DND-41 (cell line): ENCODE measurements around the gene ADIRF.
"Not testable (repeated sequence)": the region's sequence is repeated elsewhere in the genome, so short reads cannot be mapped to it uniquely, and the experiment has no call there.

ENCODE experiments used
- ATAC-seq: fragments of 200-7000 bp; cut with Tn5 transposase; 3 replicates; pipeline ENCODE4 v1.9.1; 2021; ENCODE audit warnings: low read depth; ENCODE audit not compliant: insufficient read depth
- DNase-seq: peaks from one replicate; pipeline ENCODE4 v3.0.0-alpha.2; 2020
- H2AFZ ChIP-seq: 2 replicates; pipeline ENCODE4 v1.6.0; 2012; ENCODE audit warnings: low read depth, low read length
- H3K27ac ChIP-seq: 2 replicates; pipeline ENCODE4 v1.5.1; 2012; ENCODE audit warnings: low read length, inconsistent platforms
- H3K27me3 ChIP-seq: fragments of 200-600 bp; sonication (generic); 2 replicates; pipeline ENCODE4 v1.6.0; 2012; ENCODE audit warnings: low read length, mild to moderate bottlenecking, inconsistent platforms; ENCODE audit not compliant: insufficient read depth, poor library complexity
- H3K36me3 ChIP-seq: 2 replicates; pipeline ENCODE4 v1.5.1; 2012; ENCODE audit warnings: low read length, inconsistent platforms; ENCODE audit not compliant: insufficient read depth
- H3K4me1 ChIP-seq: 2 replicates; pipeline ENCODE4 v1.5.1; 2012; ENCODE audit warnings: mild to moderate bottlenecking, low read length; ENCODE audit not compliant: insufficient read depth
- H3K4me2 ChIP-seq: 2 replicates; pipeline ENCODE4 v1.6.0; 2012; ENCODE audit warnings: mild to moderate bottlenecking, moderate library complexity, low read length, inconsistent platforms; ENCODE audit not compliant: insufficient read depth
- H3K4me3 ChIP-seq, 2 experiments: fragments of 200-600 bp in 1 of 2; shearing (Covaris generic) in 1 of 2; 2 replicates each; pipeline ENCODE4 v1.5.1; 2012 to 2016; ENCODE audit warnings: inconsistent platforms in 2 of 2, low read length in 2 of 2, mild to moderate bottlenecking in 2 of 2, low read depth in 1 of 2, moderate library complexity in 1 of 2
- H3K79me2 ChIP-seq: 2 replicates; pipeline ENCODE4 v1.6.0; 2012; ENCODE audit warnings: low read length, inconsistent platforms; ENCODE audit not compliant: insufficient read depth
- H3K9ac ChIP-seq: 2 replicates; pipeline ENCODE4 v1.6.0; 2012; ENCODE audit warnings: low read depth, mild to moderate bottlenecking, inconsistent platforms, low read length, moderate library complexity
- H3K9me3 ChIP-seq: 2 replicates; pipeline ENCODE4 v1.5.1; 2012; ENCODE audit warnings: low read length, moderate library complexity, mild to moderate bottlenecking, inconsistent platforms; ENCODE audit not compliant: insufficient read depth, severe bottlenecking
- H4K20me1 ChIP-seq: 2 replicates; pipeline ENCODE4 v1.6.0; 2012; ENCODE audit warnings: low read length; ENCODE audit not compliant: insufficient read depth
- CTCF ChIP-seq: IDR thresholded peaks from 2 replicates; pipeline ENCODE4 v1.5.1; 2012; ENCODE audit warnings: borderline replicate concordance, low read length, moderate library complexity, mild to moderate bottlenecking; ENCODE audit not compliant: poor library complexity, severe bottlenecking; ENCODE audit errors: extremely low read depth
- EZH2 ChIP-seq: IDR thresholded peaks from 3 replicates; pipeline ENCODE4 v1.6.1; 2012; ENCODE audit warnings: borderline replicate concordance, low read depth, mild to moderate bottlenecking, moderate library complexity, low read length, inconsistent platforms; ENCODE audit not compliant: severe bottlenecking

The ADIRF gene

GRCh38 chr10:86979296-86979818 is 11.1 kb downstream of the ADIRF start:
- Histone ChIP-seq H3K9me3 (no peaks in the 10 kb centered on the region), H3K27ac (no peak overlapping the region), H3K4me1 (no peaks in the 10 kb centered on the region), H3K4me2 (no peak overlapping the region), H3K4me3 (no peak overlapping the region), H4K20me1 (no peaks in the 10 kb centered on the region), H3K27me3 (peaks cover 5% of the 10 kb centered on the region), H3K9ac (no peak overlapping the region), H2AFZ (no peak overlapping the region), H3K36me3 (no peaks in the 10 kb centered on the region), H3K79me2 (no peaks in the 10 kb centered on the region)
- ATAC-seq, result no peak
- no peak for TF ChIP-seq EZH2
- TF ChIP-seq CTCF, result no peak
- DNase-seq, result no peak

- DNase-seq (no peak), ATAC-seq (no peak)
- Histone ChIP-seq H3K9ac (no peak overlapping the region), H3K36me3 (no peaks in the 10 kb centered on the region), H2AFZ (no peak overlapping the region), H4K20me1 (no peaks in the 10 kb centered on the region), H3K4me3 (no peak overlapping the region), H3K27me3 (peaks cover 5% of the 10 kb centered on the region), H3K4me1 (no peaks in the 10 kb centered on the region), H3K4me2 (no peak overlapping the region), H3K9me3 (no peaks in the 10 kb centered on the region), H3K79me2 (no peaks in the 10 kb centered on the region), H3K27ac (no peak overlapping the region)
- TF ChIP-seq EZH2 (no peak), CTCF (no peak)
Observed at GRCh38 chr10:86979977-86980448, 11.7 kb downstream of the ADIRF start.

- not testable (repeated sequence) for ATAC-seq, H2AFZ ChIP-seq, H3K9ac ChIP-seq, H3K4me2 ChIP-seq, H3K4me1 ChIP-seq, H3K9me3 ChIP-seq, H3K4me3 ChIP-seq, DNase-seq, H3K27me3 ChIP-seq, H4K20me1 ChIP-seq, H3K79me2 ChIP-seq, H3K36me3 ChIP-seq, H3K27ac ChIP-seq
Observed at GRCh38 chr10:86981020-86981419, 12.7 kb downstream of the ADIRF start.

- ATAC-seq (no peak), DNase-seq (no peak)
- no peaks in the 10 kb centered on the region for H3K79me2 ChIP-seq
- no peak overlapping the region for H2AFZ ChIP-seq
- peaks cover 5% of the 10 kb centered on the region for H3K27me3 ChIP-seq
- H4K20me1 ChIP-seq, result no peaks in the 10 kb centered on the region
- no peak overlapping the region for H3K27ac ChIP-seq
- no peaks in the 10 kb centered on the region for H3K36me3 ChIP-seq
- no peak overlapping the region for H3K4me3 ChIP-seq
- H3K9me3 ChIP-seq, result no peaks in the 10 kb centered on the region
- no peak for TF ChIP-seq EZH2
- no peak for TF ChIP-seq CTCF
- H3K4me1 ChIP-seq, result no peaks in the 10 kb centered on the region
- no peak overlapping the region for H3K9ac ChIP-seq
- no peak overlapping the region for H3K4me2 ChIP-seq
Observed at GRCh38 chr10:86981716-86982115, 13.4 kb downstream of the ADIRF start.

- peaks cover 13% of the 10 kb centered on the region for H3K27me3 ChIP-seq
- DNase-seq, H2AFZ ChIP-seq, H4K20me1 ChIP-seq, H3K4me2 ChIP-seq, H3K9ac ChIP-seq, H3K4me3 ChIP-seq, H3K27ac ChIP-seq, H3K36me3 ChIP-seq, H3K4me1 ChIP-seq, H3K9me3 ChIP-seq, H3K79me2 ChIP-seq, ATAC-seq: not testable (repeated sequence)
Observed at GRCh38 chr10:86984498-86984897, 16.2 kb downstream of the ADIRF start.
